Pulmonary artery endothelial cell (primary cell): ENCODE measurements around the gene EBLN1. TPM values are rescaled to one million over a fixed set of nuclear protein-coding genes. Genes with fewer than 3 reads are reported as not detected.
"Not testable (repeated sequence)": the region's sequence is repeated elsewhere in the genome, so short reads cannot be mapped to it uniquely, and the experiment has no call there.

Source experiments
- DNase-seq: peaks from one replicate; pipeline ENCODE4 v3.0.0-alpha.2; 2011; ENCODE audit warnings: low read depth, low spot score
- total RNA-seq: library from RNA; depleted of rRNA; stranded (reverse); fragments of >200 nt; gene quantifications from 2 replicates; pipeline ENCODE4 v1.2.3, GENCODE V29; 2014

EBLN1 gene
- total RNA-seq, 1 donor from 2014 or later: not detected

DNA sequence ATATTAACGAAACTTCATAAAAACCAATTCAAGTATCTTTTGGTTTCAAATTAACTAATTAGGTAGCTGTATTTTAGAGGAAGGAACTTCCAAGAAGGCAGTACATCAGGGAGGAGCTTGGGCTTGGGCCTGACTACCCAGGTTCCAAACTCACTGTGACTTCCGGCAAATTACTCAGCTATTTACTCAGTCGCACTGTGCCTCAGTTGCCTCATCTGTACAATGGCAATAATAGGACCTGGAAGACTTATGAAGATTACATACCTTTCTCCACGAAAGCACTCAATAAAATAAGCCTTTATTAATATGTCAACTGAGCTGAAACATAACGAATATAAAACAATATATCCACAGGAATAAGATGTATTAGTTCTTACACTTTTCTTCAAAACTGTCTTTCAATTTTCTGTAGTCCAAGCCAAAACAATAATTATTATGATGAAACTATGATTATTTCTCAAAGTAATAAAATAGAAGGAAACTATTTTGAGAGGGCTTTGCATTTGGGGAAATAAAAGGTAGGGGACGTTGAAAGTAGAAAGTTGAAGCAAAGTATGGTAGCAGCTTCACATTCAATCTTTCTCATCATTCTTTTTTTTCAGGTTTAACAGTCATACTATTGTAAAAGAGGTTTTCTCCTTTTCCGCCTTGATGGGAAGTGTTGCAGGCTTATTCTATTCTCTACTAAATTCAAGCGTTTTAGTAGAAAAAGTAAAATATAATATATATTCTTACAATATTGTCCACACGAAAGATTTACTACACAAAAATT, 10.5 kb upstream of the EBLN1 start:
- DNase-seq: no peak

DNA sequence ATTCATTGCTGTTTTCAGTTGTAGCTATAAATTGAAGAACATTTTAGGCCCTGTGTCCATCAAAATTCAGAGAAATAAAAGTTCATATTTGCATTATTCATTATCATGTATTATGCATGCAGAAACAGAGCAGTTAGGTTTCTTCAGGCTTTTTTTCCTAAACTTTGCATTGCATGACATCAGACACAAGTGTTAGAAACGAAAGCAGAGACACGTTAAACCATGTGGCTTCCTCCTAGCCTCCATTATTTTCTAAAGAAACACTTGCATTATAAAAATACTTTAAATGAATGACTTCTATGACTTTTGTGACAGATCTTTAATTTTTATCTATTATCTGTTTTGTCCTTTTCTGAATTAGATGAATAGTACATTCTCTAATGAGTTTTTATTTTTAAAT, 8.8 kb upstream of the EBLN1 start:
- no peak for DNase-seq

DNA sequence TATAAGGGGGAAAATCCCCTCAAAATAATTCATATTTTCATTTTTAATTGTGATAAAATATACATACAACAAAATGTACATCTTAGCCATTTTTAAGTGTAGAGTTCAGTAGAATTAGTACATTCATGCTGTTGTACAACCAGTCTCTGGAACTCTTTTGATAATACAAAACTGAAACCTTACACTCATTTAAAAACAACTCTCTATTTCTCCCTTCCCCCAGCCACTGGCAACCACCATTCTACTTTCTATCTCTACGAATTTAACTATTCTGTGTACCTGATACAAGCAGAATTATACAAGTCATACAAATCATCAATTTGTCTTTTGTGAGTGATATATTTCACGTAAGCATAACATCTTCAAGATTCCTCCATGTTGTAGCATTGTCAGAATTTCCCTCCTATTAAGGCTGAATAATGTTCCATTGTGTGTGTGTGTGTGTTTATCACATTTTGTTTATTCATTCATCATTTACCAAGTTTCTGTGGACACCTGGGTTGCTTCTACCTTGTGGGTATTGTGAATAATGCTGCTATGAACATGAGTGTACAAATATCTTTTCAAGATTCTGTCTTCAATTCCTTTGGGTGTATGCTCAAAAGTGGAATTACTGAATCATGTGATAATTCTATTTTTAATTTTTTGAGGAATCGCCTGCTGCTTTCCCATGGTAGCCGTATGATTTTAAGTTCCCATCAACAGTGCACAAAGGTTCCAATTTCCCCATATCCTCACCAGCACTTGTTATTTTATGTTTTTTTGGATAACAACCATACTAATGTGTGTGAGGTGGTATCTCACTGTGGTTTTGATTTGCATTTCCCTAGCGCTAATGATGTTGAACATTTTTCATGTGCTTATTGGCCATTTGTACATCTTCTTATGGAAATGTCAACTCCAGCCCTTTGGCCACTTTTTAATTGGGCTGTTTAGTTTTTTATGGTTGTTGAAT, 4.7 kb upstream of the EBLN1 start:
- no peak for DNase-seq

DNA sequence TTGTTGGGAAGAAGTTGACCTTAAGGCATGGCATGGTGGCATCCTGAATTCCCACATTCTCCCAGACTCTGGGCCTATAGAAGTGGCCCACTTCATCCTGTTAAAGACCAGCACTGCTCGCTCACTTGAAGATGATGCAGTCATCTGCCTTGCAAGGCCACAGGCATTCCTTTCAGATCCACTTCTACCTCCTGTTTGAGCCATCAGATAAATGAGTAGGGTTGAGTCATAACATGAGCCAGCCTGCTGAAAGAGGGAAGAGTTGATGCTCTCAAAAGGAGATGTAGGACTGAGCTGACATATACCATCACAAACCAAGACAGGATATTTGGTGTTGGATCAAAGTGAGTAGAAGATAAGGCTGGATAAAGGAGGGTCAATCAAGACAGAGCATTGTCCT, 1.5 kb upstream of the EBLN1 start:
- no peak for DNase-seq

DNA sequence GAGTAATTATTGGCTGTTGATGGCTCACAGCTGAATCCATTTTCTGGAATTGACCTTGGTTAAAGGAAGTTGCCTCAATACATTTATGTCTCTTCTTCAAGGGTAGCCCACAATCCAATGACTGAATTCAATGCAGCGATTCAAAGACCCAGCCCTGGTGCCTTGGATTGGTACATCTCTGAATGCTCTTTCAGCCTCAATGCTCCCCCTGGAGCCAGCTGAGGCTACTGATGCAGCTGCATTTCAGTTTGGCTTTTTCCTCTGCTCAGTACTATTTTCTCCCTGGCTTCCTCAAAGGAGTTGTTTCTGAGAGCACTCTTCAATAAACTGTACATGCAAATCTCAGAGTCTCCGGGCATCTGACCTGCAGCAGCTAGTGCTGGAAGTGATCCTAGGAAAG, 633 bp upstream of the EBLN1 start:
- no peak for DNase-seq

DNA sequence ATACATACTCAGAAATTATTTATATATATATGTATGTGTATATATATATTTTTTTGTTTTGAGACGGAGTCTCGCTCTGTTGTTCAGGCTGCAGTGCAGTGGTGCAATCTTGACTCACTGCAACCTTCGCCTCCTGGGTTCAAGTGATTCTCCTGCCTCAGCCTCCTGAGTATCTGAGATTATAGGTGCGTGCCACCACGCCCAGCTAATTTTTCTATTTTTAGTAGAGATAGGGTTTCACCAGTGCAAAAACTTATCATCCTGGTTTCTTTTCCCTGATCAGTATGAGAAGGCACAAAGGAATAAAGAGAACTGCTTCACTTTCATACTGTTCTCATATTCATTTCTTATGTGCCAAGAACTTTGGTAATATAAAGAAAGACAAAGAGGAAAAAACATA, 731 bp downstream of the EBLN1 start:
- DNase-seq: not testable (repeated sequence)

DNA sequence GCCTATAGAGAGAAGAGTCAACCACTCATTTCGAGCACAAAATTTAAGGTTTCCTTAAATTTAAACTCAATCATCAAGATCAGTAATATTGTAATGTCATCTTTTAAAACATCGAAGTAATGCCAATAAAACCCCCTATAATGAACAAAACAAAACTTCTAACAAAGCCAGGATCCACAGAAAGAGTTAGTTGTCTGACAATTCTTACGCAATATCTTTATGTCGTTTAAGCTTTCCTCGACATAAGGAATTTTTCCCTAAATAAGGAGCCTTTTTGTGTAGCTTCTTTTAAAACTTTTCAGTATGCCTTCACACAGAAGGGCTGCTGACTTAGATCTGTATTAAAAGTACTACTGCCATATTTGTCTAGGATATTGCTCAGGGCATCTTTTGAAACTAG, 7.5 kb downstream of the EBLN1 start:
- DNase-seq: no peak

DNA sequence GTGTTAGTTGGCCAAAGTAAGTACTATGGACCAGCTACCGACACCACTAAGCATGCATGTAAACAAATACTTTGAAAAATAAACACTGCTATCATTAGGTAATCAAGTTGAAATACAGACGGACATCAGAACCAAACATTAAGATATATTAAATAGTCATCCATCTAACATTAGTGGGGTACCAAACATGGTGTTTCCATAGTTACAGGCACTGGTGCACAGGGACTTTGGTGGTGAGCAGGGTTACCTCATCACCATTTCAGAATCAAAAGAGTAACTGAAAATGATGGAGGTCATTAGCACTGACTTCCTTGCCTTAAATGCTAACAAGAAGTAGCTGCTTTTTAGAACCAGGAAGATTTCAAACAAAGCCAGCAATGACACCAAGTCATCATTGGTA, 23.9 kb downstream of the EBLN1 start:
- no peak for DNase-seq

DNA sequence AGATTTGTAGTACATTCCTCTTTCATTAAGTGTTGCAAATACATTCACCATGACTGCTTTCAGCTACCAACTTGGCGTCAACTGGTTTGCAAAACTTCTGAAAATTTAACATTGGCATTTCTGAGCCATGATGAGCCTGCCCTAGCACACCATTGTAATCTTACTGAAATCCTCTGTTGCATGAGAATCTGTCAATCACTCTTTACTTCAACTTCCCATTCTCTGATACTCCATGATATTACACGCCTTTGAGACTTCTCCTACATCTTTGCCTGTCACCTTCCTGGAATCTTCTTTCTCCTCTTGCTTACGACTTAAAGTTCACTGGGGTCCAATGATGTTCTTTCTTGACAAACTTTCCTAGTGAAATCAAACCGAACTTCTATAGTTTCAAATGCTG, 32.2 kb downstream of the EBLN1 start:
- no peak for DNase-seq

DNA sequence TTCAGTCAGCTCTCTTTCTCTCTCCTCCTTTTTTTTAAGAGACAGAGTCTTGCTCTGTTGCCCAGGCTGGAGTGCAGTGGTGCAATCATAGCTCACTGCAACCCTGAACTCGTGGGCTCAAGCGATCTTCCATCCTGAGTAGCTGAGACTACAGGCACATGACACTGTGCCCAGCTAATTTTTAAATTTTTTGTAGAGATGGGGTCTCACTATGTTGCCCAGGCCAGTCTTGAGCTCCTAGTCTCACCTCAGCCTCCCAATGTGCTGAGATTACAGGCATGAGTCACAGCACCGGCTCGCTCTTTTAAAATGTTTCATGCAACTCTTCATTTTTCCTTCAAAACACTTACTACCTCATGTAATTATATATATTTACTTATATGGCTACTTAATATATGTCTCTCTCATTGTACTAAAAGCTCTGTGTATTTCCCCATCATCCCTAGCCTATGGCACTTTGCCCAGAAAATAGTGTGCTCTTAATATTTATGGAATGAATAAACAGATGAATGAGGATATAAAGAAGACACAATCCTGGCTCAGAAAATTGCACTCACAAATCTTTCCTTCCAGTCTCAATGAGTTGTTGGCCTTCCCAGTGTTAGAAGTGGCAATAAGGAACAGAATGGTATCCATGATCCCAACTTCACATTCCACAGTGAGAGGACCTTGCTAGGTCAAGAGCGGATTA, 33.9 kb downstream of the EBLN1 start:
- DNase-seq: no peak

DNA sequence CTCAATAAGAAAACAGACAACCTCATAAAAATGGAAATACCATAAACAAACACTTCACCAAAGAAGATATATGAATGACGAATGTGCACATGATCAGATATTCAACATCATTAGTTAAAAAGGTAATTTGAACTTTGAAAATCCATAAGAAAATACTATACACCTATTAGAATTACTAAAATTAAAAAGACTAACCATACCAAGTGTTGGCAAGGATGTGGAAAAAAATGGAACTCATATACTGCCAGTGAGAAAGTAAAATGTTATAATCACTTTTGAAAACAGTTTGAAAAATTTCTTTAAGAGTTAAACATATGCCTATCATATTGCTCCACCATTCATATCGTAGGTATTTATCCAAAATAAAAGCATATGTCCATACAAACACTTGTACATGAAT, 37.1 kb downstream of the EBLN1 start:
- no peak for DNase-seq

DNA sequence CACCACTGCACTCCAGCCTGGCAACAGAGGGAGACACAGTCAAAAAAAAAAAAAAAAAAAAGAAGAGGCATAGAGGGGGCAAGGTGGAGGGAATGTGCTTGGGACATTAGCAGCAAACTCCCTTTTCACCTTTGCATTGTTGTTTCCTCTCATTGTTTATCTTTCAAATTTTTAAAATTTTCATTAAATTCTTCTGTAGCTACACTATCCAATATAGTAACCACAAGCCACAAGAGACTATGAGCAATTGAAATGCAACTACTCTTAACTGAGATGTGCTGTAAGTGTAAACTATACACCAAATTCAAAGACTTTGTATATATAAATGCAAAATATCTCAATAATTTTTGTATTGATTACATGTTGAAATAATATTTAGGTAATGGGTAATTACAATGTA, 43.4 kb downstream of the EBLN1 start:
- no peak for DNase-seq

DNA sequence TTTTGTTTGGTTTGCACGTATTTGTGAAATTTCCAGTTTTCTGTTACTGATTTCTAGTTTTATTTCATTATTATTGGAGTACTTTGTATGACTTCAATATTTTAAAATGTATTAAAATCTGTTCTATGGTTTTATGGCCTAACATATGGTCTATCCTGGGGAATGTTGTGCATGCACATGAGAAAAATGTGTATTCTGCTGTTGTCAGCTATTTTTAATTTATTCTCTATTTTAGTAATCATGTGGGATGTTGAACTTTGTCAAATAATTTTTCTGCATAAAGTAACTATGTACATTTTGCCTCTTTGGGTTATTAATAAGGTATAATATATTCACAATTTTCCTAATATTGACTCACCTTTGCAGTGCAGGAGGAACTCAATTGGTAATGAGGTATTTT, 46.7 kb downstream of the EBLN1 start:
- DNase-seq: no peak

DNA sequence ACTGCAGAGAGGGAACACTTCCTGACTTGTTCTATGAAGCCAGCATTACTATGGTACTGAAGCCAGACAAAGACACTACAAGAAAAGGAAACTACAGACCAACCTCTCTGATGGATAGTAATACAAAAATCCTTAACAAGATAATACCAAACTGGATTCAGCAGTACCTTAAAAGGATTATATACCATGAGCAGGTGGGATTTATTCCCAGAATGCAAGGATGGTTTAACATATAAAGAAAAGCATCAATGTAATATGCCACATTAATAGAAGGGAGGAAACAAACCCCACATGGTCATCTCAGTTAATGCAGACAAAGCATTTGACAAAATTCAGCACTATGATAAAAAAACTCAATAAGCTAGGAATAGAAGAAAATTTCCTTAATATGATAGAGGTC, 47.2 kb downstream of the EBLN1 start:
- DNase-seq: no peak

DNA sequence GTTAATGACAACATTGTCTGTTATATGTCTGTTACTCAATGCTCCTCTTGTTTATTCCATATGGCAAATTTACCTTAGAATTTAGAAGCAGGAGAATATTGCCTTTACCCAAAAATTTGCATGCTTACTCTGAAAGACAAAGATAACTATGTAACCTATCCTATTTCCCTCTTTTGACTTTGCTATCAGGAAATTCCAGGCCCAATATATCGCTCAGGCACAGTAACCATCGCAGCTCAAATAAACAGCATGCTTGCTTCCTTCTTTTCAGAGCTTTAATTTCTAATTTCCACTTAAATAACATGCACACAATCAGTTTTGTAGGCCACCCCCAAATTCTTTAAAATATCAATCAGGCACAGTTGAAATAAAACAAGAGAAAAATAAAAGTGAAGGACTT, 57.8 kb downstream of the EBLN1 start:
- DNase-seq: no peak

DNA sequence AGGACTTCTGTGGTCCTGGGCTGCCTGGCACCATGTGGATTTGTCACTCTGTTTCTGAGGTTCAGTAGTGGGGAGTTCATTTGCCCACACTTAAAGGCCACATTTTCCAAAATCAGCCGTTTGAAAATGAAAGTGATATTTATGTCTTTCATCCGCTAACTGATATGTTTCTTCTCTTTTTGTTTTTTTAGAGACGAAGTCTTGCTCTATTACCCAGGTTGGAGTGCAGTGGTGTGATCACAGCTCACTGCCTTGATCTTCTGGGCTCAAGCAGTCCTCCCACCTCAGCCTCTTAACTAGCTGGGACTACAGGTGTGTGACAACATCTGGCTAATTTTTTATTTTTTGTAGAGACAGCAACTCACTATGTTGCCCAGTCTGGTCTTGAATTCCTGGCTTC, 58.6 kb downstream of the EBLN1 start:
- DNase-seq: no peak

Other genes starting within 250 kb of the EBLN1 start
- 28.4 and 46.5 TPM in 2 replicates for gene DNAJC1, start 214.3 kb downstream of the EBLN1 start, total RNA-seq
- gene COMMD3, start 98.4 kb upstream of the EBLN1 start, total RNA-seq: 37.1 and 38.3 TPM in 2 replicates
- gene BMI1, start 103.1 kb upstream of the EBLN1 start, total RNA-seq: 35.1 and 48.2 TPM in 2 replicates
- not detected in 2 replicates for gene SPAG6, start 127.5 kb upstream of the EBLN1 start, total RNA-seq